PC-3 (cell line): ENCODE results near the gene ZNF23. TPM values are rescaled to one million over a fixed set of nuclear protein-coding genes. Genes with fewer than 3 reads are reported as not detected.

Experiments used
- ATAC-seq: fragments of 200-7000 bp; cut with Tn5 transposase; 2 replicates; pipeline ENCODE4 v1.9.1; 2020; ENCODE audit warnings: mild to moderate bottlenecking, moderate library complexity
- BruUV-seq: library from RNA; stranded (reverse); fragments of 400-500 nt; replicated peaks from 2 replicates; lab custom pipeline; 2021; lab: Mats Ljungman, UMichigan
- CTCF ChIA-PET: fragments of 300-600 bp; sonication (Branson Sonifier 250); formaldehyde crosslinking; loops from one replicate; lab custom pipeline; 2022; ENCODE audit warnings: antibody characterized with exemption; lab: Charles Lee
- POLR2A ChIA-PET: fragments of 300-600 bp; sonication (Branson Sonifier 250); formaldehyde crosslinking; loops from one replicate; lab custom pipeline; 2022; ENCODE audit warnings: antibody characterized with exemption; ENCODE audit not compliant: unreplicated experiment; lab: Charles Lee
- DNase-seq: peaks from one replicate; pipeline ENCODE4 v3.0.0-alpha.2; 2015
- H2AFZ ChIP-seq: fragments of 300-600 bp; sonication (generic); 2 replicates; pipeline ENCODE4 v1.6.0; 2016; ENCODE audit warnings: antibody characterized with exemption, low read length
- H3F3A ChIP-seq: fragments of 300-600 bp; sonication (generic); one replicate; pipeline ENCODE4 v1.6.0; 2017; ENCODE audit warnings: antibody characterized with exemption, low read length, control low read depth, mild to moderate bottlenecking; ENCODE audit not compliant: unreplicated experiment
- H3K27ac ChIP-seq: fragments of 300-600 bp; sonication (generic); 2 replicates; pipeline ENCODE4 v1.5.1; 2016; ENCODE audit warnings: mild to moderate bottlenecking, low read length
- H3K27me3 ChIP-seq: fragments of 300-600 bp; sonication (generic); 2 replicates; pipeline ENCODE4 v1.6.1; 2016; ENCODE audit warnings: low read length, mixed read lengths
- H3K36me3 ChIP-seq: fragments of 300-600 bp; sonication (generic); 2 replicates; pipeline ENCODE4 v1.6.1; 2016; ENCODE audit warnings: low read depth, mixed run types, low read length, mixed read lengths
- H3K4me1 ChIP-seq: fragments of 300-600 bp; sonication (generic); 2 replicates; pipeline ENCODE4 v1.5.1; 2016; ENCODE audit warnings: low read length; ENCODE audit not compliant: insufficient read depth
- H3K4me2 ChIP-seq: fragments of 300-600 bp; sonication (generic); 2 replicates; pipeline ENCODE4 v1.6.0; 2016; ENCODE audit warnings: low read length
- H3K4me3 ChIP-seq: fragments of 300-600 bp; sonication (generic); 2 replicates; pipeline ENCODE4 v1.5.1; 2016; ENCODE audit warnings: mild to moderate bottlenecking, low read length, mixed read lengths
- H3K79me2 ChIP-seq: fragments of 300-600 bp; sonication (generic); 2 replicates; pipeline ENCODE4 v1.6.1; 2017; ENCODE audit warnings: low read length, mixed read lengths
- H3K9ac ChIP-seq: fragments of 300-600 bp; sonication (generic); 2 replicates; pipeline ENCODE4 v1.6.0; 2016; ENCODE audit warnings: mild to moderate bottlenecking, low read length
- H3K9me2 ChIP-seq: fragments of 300-600 bp; sonication (generic); replicated peaks from 2 replicates; pipeline ENCODE4 v1.6.1; 2016; ENCODE audit warnings: mixed run types, low read length, mixed read lengths
- H3K9me3 ChIP-seq: fragments of 300-600 bp; sonication (generic); 2 replicates; pipeline ENCODE4 v1.6.1; 2016; ENCODE audit warnings: low read length, mixed read lengths
- H4K20me1 ChIP-seq: fragments of 300-600 bp; sonication (generic); 2 replicates; pipeline ENCODE4 v1.6.1; 2016; ENCODE audit warnings: low read length, mixed read lengths
- EZH2 ChIP-seq: fragments of 300-600 bp; sonication (generic); IDR thresholded peaks from one replicate; pipeline ENCODE4 v1.6.1; 2017; ENCODE audit warnings: antibody characterized with exemption, mild to moderate bottlenecking, low read length; ENCODE audit not compliant: unreplicated experiment
- EZH2phosphoT487 ChIP-seq: fragments of 300-600 bp; sonication (generic); IDR thresholded peaks from 2 replicates; pipeline ENCODE4 v1.6.1; 2018; ENCODE audit warnings: mild to moderate bottlenecking, antibody characterized with exemption, low read length, borderline replicate concordance
- intact Hi-C: fragments of 100-400 bp; cut with micrococcal nuclease; formaldehyde crosslinking; loops from 2 replicates; pipeline ENCODE4 v1.9.0; 2023
- total RNA-seq: library from RNA; depleted of rRNA; stranded (reverse); fragments of >200 nt; gene quantifications from 2 replicates; pipeline ENCODE4 v1.2.3, GENCODE V29; 2014
- TF ChIP-seq, protein P1 (sequence below): fragments of 300-600 bp; sonication (generic); conservative IDR thresholded peaks from 2 replicates; pipeline ENCODE4 v1.5.1; 2017; ENCODE audit warnings: antibody characterized with exemption, low read depth, mild to moderate bottlenecking, low read length

Gene ZNF23
- total RNA-seq, 1 experiment from 2014 or later, result 7.5 TPM

DNA sequence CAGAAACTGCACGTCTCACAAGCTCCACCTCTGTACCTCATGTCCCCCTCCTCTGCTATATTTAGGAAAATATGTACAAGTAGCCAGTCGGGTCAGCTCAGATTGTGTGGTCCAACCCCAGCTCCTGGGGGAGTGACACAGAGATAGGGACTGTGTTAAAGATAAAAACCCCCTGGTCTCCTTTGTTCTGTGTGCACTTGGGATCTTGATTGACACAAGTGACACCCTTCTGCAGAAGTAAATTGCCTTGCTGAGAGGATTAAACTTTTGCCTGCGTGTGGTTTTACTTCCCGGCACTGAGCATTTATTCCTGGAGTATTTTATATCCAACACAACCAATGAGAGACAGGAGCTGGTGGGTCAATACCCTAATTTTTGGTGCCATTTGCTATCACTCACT is 57.7 kb downstream of the ZNF23 start:
- no peak for ATAC-seq
- intact Hi-C loops, result no loop called here
- Histone ChIP-seq H4K20me1 (no peaks in the 10 kb centered on the region), H3K4me1 (no peaks in the 10 kb centered on the region), H3K9me3 (no peaks in the 10 kb centered on the region), H3K27me3 (peaks cover 28% of the 10 kb centered on the region), H3K36me3 (no peaks in the 10 kb centered on the region), H3F3A (no peaks in the 10 kb centered on the region), H3K9ac (no peak overlapping the region), H3K9me2 (no peaks in the 10 kb centered on the region), H2AFZ (no peak overlapping the region), H3K4me2 (no peak overlapping the region), H3K4me3 (no peak overlapping the region), H3K79me2 (no peaks in the 10 kb centered on the region), H3K27ac (no peak overlapping the region)
- ChIA-PET POLR2A (no interaction called here), CTCF (no interaction called here)
- TF ChIP-seq EZH2phosphoT487 (no peak), EZH2 (no peak)
- TF ChIP-seq, protein P1, sequence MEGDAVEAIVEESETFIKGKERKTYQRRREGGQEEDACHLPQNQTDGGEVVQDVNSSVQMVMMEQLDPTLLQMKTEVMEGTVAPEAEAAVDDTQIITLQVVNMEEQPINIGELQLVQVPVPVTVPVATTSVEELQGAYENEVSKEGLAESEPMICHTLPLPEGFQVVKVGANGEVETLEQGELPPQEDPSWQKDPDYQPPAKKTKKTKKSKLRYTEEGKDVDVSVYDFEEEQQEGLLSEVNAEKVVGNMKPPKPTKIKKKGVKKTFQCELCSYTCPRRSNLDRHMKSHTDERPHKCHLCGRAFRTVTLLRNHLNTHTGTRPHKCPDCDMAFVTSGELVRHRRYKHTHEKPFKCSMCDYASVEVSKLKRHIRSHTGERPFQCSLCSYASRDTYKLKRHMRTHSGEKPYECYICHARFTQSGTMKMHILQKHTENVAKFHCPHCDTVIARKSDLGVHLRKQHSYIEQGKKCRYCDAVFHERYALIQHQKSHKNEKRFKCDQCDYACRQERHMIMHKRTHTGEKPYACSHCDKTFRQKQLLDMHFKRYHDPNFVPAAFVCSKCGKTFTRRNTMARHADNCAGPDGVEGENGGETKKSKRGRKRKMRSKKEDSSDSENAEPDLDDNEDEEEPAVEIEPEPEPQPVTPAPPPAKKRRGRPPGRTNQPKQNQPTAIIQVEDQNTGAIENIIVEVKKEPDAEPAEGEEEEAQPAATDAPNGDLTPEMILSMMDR, result no peak
- BruUV-seq, result no TSS peak
- no peak for DNase-seq

GRCh38 chr16:71402674-71403073 is 59.4 kb downstream of the ZNF23 start:
- Histone ChIP-seq H2AFZ (no peak overlapping the region), H3K27ac (no peak overlapping the region), H3K4me3 (no peak overlapping the region), H3K9me2 (no peaks in the 10 kb centered on the region), H3K4me1 (no peaks in the 10 kb centered on the region), H3K9me3 (no peaks in the 10 kb centered on the region), H3K9ac (no peak overlapping the region), H3K36me3 (no peaks in the 10 kb centered on the region), H3F3A (no peaks in the 10 kb centered on the region), H3K4me2 (no peak overlapping the region), H3K27me3 (peaks cover 25% of the 10 kb centered on the region; the same call in 1 of the 2 replicates), H3K79me2 (no peaks in the 10 kb centered on the region), H4K20me1 (no peaks in the 10 kb centered on the region)
- no TSS peak for BruUV-seq
- ChIA-PET CTCF (no interaction called here), POLR2A (no interaction called here)
- intact Hi-C loops, result no loop called here
- ATAC-seq (no peak), DNase-seq (no peak)
- TF ChIP-seq EZH2phosphoT487, result no peak
- TF ChIP-seq EZH2, result no peak
- TF ChIP-seq, protein P1, result no peak

GRCh38 chr16:71402007-71402406 is 60.0 kb downstream of the ZNF23 start:
- Histone ChIP-seq H3K9ac (no peak overlapping the region), H3K27ac (no peak overlapping the region), H3F3A (no peaks in the 10 kb centered on the region), H4K20me1 (no peaks in the 10 kb centered on the region), H3K4me3 (no peak overlapping the region), H2AFZ (no peak overlapping the region), H3K36me3 (no peaks in the 10 kb centered on the region), H3K4me2 (no peak overlapping the region), H3K79me2 (no peaks in the 10 kb centered on the region), H3K9me3 (no peaks in the 10 kb centered on the region), H3K27me3 (peaks cover 28% of the 10 kb centered on the region; the same call in 1 of the 2 replicates), H3K9me2 (no peaks in the 10 kb centered on the region), H3K4me1 (no peaks in the 10 kb centered on the region)
- no TSS peak for BruUV-seq
- ChIA-PET POLR2A (no interaction called here), CTCF (no interaction called here)
- intact Hi-C loops, result no loop called here
- no peak for TF ChIP-seq EZH2phosphoT487
- no peak for TF ChIP-seq EZH2
- TF ChIP-seq, protein P1, result no peak
- DNase-seq (no peak), ATAC-seq (no peak)
